Neural crest cell (in vitro differentiated cells): ENCODE results near the gene DGCR8. TPM values are rescaled to one million over a fixed set of nuclear protein-coding genes. Genes with fewer than 3 reads are reported as not detected.

Source experiments
- DNase-seq: peaks from one replicate; pipeline ENCODE4 v3.0.0; 2021; ENCODE audit warnings: low read depth, mixed read lengths, low spot score
- H3K27ac Mint-ChIP-seq: one replicate; pipeline ENCODE4 v1.8.0; 2021; ENCODE audit warnings: mild to moderate bottlenecking, mixed read lengths; ENCODE audit not compliant: unreplicated experiment
- H3K27me3 Mint-ChIP-seq: 2 replicates; pipeline ENCODE4 v1.8.0; 2021; ENCODE audit warnings: low read depth, mild to moderate bottlenecking, mixed read lengths
- H3K36me3 Mint-ChIP-seq: 2 replicates; pipeline ENCODE4 v1.8.0; 2021; ENCODE audit warnings: low read depth, mild to moderate bottlenecking, mixed read lengths
- H3K4me1 Mint-ChIP-seq: 2 replicates; pipeline ENCODE4 v1.8.0; 2021; ENCODE audit warnings: mixed read lengths
- H3K4me3 Mint-ChIP-seq: one replicate; pipeline ENCODE4 v1.8.0; 2021; ENCODE audit warnings: mild to moderate bottlenecking, mixed read lengths
- H3K9me3 Mint-ChIP-seq: 2 replicates; pipeline ENCODE4 v1.8.0; 2021; ENCODE audit warnings: mixed read lengths
- CTCF ChIP-seq: fragments of 200-600 bp; sonication (generic); conservative IDR thresholded peaks from 2 replicates; pipeline ENCODE4 v1.5.0; 2021; ENCODE audit warnings: antibody characterized with exemption, mild to moderate bottlenecking
- total RNA-seq: library from RNA; stranded (reverse); gene quantifications from 2 replicates; pipeline ENCODE4 v1.2.1, GENCODE V29; 2021

DGCR8 gene
- total RNA-seq, 1 donor from 2014 or later = 86.5 TPM

DNA sequence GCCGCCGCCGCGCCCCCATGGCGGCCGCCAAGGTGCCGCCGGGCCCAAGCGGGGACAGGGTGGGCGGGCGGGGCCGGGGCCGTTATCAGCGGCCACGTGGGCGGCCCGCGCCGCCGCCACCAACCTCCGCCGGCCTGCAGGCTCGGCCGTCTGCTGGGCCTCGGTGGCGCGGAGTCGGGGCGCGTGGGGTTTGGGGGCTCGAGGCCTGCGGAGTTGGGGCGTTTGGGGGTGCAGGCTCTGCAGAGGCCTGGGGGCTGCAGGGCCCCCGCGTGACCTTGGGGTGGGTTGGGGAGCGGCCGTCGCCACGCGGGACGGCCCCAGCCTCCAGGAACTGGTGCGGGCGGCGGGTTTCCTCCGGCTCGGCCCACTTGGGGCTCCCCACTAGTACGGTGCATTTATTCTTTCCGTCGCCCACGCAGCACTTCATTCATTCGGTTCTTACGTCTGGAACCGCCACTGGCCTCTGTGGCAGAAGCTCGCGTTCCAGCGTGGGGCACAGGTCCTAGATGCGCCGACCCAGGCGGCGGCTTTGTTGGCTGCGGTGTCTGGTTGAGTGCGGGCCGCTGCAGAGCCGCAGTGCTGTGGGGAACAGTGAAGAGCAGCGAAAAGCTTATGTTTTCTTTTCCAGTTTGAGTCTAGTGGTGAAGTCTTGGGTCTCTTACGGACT lies 37.7 kb downstream of the DGCR8 start:
- Mint-ChIP-seq H3K4me1 (peaks cover 37% of the 10 kb centered on the region), H3K4me3 (peak overlapping the region; percentile 97), H3K27me3 (peaks cover 8% of the 10 kb centered on the region), H3K27ac (peak overlapping the region; percentile 87), H3K9me3 (no peaks in the 10 kb centered on the region), H3K36me3 (peaks cover 18% of the 10 kb centered on the region)
- no peak for DNase-seq
- no peak for TF ChIP-seq CTCF

GRCh38 chr22:20118300-20119020 lies 38.4 kb downstream of the DGCR8 start:
- Mint-ChIP-seq H3K36me3 (peaks cover 18% of the 10 kb centered on the region), H3K4me1 (peaks cover 37% of the 10 kb centered on the region), H3K9me3 (no peaks in the 10 kb centered on the region), H3K4me3 (peak overlapping the region; percentile 97), H3K27ac (peak overlapping the region; percentile 87), H3K27me3 (peaks cover 8% of the 10 kb centered on the region)
- no peak for TF ChIP-seq CTCF
- no peak for DNase-seq

DNA sequence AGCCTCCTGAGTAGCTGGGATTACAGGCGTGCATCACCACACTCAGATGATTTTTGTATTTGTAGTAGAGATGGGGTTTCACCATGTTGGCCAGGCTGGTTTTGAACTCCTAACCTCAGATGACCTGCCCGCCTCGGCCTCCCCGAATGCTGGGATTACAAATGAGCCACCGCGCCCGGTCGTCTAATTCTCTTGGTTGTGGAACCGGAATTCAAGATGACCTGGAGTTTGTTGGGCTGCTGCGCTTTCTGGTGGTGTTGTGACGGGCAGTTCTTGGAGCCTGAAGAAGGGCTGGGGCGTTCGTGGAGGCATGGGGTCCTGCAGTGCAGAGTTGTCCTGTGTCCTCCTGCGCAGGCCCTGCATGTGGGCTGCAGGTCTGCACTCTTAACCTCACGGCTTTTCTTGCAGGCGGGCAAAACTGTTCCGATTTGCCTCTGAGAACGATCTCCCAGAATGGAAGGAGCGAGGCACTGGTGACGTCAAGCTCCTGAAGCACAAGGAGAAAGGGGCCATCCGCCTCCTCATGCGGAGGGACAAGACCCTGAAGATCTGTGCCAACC lies 41.9 kb downstream of the DGCR8 start:
- Mint-ChIP-seq H3K9me3 (no peaks in the 10 kb centered on the region), H3K27ac (no peak overlapping the region), H3K36me3 (peaks cover 22% of the 10 kb centered on the region), H3K27me3 (peaks cover 4% of the 10 kb centered on the region), H3K4me3 (peak overlapping the region; percentile 97), H3K4me1 (peaks cover 32% of the 10 kb centered on the region)
- TF ChIP-seq CTCF = no peak
- no peak for DNase-seq

DNA sequence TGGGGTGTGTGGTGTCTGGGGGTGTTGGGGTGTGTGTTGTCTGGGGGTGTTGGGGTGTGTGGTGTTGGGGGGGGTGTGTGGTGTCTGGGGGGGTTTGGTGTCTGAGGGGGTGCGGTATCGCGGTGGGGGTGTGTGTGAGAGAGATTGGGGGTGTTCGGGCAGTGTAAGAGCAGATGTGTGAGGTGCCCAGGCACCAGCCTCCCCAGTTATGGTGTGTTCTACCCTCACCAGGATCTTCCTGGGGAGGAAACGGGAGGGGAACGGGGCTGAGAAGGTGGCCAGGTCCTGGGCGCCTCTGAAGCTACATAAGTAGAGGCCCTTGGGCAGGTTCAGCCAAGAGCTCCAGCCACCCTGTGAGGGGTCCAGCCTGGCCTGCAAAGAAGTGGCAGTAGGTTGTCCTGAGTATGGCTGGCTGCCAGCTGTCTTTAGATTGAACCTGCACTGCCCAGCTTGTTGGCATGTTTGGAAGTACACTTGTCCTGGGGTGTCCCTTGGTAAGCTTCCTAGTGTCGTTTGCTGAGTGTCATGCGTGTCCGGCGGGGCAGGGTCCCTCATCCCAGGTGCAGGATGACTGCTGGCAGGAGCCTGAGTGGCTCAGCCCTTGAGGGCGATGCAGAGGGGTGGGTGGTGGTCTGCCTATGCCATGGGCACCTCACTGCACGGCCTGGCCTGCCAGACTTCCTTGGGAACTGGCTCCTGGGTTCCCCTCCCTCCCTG lies 43.5 kb downstream of the DGCR8 start:
- peaks cover 26% of the 10 kb centered on the region for H3K4me1 Mint-ChIP-seq
- H3K4me3 Mint-ChIP-seq = peak overlapping the region; percentile 73
- no peak overlapping the region for H3K27ac Mint-ChIP-seq
- no peak for DNase-seq
- peaks cover 24% of the 10 kb centered on the region for H3K36me3 Mint-ChIP-seq
- H3K9me3 Mint-ChIP-seq = no peaks in the 10 kb centered on the region
- no peak for TF ChIP-seq CTCF
- no peaks in the 10 kb centered on the region for H3K27me3 Mint-ChIP-seq

GRCh38 chr22:20124083-20124787 lies 44.2 kb downstream of the DGCR8 start:
- Mint-ChIP-seq H3K4me1 (peaks cover 20% of the 10 kb centered on the region), H3K27me3 (peaks cover 4% of the 10 kb centered on the region), H3K36me3 (peaks cover 19% of the 10 kb centered on the region), H3K9me3 (no peaks in the 10 kb centered on the region), H3K4me3 (peak overlapping the region; percentile 73), H3K27ac (no peak overlapping the region)
- TF ChIP-seq CTCF = no peak
- no peak for DNase-seq
